CD1c-positive myeloid dendritic cell (primary cell): ENCODE results near the gene CACNA1I.

Source experiments
- DNase-seq: peaks from one replicate; pipeline ENCODE4 v3.0.0-alpha.2; 2016; ENCODE audit errors: extremely low spot score

Gene CACNA1I

GRCh38 chr22:39623603-39624500 lies 53.3 kb downstream of the CACNA1I start:
- DNase-seq, result no peak

DNA sequence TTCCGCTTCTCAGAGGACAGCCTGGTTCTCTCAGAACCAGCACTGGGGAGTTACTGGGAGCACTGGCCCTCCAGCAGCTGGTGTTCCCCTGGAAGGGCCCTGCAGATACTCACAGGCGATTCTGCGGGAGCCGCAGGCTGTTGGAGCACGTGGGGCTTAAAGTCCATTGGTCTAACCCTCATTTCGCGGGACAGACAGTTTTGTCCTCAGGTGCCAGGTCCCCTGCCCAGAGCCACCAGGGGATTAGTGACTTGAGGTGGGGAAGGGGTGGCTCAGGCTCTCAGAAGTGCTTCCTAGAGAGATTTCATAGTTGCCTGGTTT lies 53.9 kb downstream of the CACNA1I start:
- no peak for DNase-seq

DNA sequence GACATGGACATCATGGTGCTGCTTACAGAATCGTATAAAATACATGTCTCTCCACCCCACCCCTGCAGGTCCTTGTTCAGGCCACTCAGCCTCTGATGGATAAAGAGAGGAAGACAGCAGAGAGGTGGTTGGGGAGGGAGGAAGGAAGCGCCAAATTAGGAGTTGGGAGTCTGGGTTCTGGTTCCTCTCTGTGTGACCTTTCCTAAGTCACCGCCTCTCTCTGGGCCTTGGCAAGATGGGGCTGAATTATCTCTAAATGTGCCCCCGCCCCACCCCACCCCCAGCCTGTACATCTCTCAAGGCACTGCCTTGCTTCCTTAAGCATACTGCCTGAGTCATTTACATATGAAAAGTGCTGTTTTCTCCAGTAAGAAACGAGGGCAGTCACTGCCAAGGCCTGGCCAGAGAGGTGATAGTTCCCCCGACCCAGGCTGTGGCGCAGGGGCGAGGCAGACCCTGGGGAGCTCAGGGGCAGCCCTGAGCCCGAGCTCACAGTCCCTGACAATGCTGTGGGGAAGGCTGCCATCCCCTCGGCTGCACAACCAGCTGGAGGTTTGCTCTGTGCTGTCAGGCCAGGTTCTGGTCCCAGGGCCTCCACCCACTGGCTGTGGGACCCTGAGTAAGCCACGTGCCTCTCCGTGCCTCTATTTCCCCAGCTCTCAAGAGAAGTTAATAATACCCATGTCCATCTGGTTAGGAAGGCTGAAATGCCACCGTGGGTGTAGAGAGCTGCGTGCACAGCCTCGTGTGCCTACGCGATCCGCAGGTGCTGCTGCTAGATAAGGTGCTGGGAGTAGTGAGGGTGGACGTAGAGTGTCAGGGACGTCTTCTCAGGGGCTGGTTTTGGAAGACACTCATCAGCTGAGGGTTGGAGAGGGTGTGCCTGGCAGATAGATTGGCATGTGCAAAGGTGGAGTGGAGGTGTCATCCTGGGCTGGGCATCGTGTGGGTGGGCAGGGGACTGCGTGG lies 55.3 kb downstream of the CACNA1I start:
- DNase-seq, result no peak

DNA sequence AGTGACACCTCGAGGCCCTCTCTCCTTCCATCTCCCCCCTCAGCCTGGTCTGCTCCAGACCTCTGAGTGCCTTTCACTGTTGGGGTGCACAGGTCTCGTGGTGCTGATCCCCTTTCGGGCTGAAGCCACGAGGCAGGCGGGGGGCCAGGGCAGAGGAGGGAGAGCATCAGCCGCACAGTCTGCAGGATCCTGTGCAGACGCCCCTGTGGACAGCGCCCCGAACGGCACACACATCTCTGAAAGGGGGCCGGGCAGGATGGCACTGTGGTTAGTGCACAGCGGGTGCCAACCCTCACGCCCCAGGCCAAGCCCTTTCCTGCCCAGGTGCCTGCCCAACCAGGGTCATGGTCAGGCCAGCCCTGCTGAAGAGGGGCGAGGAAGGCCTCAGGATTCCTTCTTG lies 56.7 kb downstream of the CACNA1I start:
- no peak for DNase-seq

GRCh38 chr22:39627865-39628562 lies 57.5 kb downstream of the CACNA1I start:
- no peak for DNase-seq

DNA sequence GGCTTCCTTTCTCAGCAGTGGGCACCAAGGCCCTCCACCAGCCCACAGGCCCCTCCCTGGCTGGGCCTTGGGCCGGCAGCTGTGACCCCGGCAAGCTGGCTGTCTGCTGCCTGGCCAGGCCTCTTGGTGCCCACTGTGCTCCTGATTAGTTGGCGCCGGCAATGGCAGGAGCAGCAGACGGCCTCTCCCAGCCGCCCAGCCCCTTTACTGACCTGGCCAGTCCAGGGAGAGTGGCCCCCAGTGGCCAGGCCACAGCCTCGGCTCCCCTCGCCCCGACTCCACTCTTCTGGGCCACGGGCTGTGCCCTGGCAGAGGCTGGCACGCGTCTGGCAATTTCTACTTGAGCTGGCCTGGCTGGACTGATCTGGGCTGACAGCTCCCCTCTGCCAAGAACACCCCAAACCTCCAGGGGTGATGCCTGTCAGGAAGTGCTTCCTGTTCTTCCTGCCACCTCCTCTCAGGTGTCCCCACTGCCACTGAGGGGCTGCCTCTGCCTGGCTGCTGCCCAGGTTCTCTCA lies 58.1 kb downstream of the CACNA1I start:
- DNase-seq, result no peak

DNA sequence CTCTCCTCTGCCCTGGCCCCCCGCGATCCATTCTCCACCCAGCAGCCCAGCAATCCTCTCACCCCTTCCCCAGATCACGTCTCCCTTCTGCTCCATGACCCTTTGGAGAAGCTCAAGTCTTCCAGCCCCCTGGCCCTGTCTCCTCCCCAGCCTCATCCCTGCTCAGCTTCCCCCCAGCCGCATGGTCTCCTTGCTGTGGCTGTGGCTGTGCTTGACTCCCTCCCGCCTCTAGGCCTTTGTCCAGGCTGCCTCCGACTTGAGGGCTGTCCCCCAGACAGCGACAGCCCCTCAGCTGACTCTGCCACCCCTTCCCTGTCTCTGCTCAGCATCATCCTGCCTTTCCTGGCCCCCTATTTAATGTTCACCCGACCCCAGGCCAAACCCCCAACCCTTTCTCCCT lies 59.3 kb downstream of the CACNA1I start:
- DNase-seq, result no peak

- DNase-seq, result no peak
These were observed 60.2 kb downstream of the CACNA1I start for GRCh38 chr22:39630721-39631120.

DNA sequence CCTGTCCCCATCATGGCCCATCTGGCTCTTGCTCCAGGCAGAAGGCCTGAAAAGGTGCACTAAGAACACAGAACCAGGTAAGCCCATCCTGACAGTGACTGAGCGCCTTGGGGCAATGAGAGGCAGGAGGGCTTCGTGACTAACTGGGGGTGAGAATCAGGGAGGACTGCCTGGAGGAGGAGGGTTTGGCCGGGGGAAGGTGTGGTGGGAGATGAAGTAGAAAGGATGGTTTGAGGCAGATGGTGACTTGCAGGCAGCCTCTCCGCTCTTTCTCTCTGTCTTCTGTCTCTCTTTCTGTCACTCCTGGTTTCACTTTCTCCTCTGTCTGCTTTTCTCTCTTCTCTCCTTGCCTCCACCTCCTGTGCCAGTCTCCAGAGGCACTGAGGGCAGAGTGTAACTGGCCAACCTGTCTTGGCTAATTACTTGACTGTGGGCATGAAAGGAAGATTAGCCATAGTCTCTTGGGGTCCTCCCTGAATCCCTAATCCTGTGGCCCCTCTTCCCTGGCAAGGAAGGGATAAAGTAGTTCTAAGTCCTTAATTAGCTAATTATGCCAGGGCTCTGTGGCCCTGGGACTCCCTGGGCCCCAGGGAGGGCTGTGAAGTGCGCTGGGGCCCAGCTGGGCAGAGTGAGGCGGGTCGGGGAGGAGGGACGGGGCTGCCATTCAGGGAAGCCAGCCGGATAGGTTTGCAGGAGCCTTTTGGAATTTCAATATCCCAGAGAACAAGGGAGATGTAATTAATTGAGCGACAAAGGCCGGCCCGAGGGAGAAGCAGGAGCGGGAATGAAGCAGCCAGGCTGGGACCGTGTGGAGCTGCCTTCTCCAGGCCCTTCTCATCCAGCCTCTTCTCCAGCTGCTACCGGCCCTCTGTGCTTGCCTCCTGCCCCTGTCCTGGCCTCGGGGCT lies 61.1 kb downstream of the CACNA1I start:
- no peak for DNase-seq

DNA sequence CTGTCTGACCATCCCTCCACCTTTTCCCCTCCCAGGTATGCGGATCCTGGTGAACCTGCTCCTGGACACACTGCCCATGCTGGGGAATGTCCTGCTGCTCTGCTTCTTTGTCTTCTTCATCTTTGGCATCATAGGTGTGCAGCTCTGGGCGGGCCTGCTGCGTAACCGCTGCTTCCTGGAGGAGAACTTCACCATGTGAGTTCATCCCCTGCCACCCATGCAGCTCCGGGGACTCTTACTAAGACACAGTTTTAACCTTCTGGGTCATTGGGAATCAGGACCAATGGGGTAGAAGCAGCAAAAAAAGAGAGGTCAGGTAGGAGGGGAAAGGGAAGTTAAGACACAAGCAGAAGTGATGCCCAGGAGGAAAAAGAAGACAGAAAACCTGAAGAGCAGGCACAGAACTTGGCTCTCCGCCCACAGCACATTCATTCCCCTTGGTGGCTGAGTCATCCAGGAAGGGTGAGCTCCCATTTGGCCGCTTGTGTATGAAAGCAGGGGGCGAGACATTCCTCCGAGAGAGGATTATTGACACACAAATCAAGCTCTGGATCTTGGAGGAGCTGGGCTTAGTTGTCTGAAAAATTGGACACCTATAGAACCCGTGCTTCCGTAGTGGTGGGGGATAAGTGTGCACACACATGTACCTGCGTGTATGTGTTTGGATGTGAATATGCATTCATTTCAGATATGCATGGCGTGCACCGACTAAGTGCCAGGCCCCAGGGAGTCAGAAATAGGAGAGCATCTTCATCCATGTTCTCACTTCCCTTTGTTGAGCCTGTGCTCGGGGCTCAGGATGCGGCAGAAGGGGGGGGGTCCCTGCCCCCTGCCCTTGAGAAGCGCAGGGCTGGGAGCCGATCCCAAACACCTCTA lies 64.2 kb downstream of the CACNA1I start:
- no peak for DNase-seq

DNA sequence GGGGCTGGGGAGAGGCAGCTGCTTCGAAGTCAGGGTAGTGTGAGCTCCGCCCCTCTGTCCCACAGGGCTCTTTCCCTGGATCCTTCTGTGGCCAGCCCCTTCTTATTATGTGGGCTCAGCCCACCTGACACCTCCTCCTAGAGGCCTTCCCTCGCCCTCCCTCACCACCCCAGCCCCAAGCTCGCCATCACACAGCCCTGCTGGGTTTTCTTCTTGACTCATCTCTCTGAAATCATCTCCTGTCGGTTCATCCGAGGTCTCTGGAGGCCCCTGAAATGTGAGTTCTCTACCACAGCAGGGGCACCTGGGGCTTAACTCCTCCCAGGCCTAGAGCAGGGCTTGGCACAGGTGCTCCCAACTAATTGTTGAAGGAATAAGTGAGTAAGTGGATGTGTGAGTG lies 65.2 kb downstream of the CACNA1I start:
- DNase-seq, result no peak

DNA sequence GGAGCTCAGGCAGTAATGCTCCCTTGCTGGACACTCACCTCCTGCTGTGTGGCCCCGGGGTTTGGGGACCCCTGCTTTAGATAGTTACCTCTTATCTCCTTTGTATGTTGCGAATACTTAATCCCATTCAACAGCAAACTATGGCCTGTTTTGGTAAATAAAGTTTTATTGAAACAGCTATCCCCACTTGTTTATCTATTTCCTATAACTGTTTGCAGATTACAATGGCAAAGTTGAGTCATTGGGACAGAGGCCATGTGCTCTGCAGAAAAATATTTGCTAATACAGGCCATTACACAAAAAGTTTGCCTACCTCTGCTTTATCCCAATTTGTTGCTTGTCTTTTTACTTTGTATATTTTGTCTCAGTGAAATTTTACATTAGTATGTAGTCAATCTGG lies 68.4 kb downstream of the CACNA1I start:
- no peak for DNase-seq

DNA sequence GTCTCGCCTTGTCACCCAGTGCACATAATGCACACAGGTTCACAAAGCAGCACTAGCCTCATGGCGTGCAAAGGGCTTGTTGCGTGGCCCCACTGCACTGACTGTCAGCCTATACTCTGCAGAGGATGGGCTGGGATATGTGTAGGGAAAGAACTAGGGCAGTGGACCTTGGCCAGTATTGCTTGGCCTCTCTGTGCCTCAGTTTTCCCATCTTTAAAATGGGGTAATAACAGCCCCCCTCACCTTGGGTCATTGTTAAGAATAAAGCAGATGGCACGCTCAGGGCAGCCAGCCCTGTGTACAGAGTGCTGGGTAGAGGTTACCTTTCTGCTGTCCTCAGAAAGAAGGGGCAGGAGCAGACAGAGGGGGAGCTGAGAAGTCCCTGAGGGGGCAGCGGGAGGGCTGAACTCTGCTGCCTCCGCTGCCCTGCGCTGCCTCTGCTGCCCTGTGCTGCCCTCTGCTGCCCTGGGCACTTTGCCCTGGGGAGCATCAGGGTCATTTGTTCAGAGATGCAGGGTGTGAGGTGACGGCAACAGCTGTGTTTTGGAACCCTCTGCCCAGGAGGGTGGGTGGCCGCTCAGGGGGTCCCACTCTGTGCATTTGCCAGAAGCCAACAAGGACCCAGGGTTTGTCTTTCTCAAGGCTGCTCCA lies 71.2 kb downstream of the CACNA1I start:
- no peak for DNase-seq

DNA sequence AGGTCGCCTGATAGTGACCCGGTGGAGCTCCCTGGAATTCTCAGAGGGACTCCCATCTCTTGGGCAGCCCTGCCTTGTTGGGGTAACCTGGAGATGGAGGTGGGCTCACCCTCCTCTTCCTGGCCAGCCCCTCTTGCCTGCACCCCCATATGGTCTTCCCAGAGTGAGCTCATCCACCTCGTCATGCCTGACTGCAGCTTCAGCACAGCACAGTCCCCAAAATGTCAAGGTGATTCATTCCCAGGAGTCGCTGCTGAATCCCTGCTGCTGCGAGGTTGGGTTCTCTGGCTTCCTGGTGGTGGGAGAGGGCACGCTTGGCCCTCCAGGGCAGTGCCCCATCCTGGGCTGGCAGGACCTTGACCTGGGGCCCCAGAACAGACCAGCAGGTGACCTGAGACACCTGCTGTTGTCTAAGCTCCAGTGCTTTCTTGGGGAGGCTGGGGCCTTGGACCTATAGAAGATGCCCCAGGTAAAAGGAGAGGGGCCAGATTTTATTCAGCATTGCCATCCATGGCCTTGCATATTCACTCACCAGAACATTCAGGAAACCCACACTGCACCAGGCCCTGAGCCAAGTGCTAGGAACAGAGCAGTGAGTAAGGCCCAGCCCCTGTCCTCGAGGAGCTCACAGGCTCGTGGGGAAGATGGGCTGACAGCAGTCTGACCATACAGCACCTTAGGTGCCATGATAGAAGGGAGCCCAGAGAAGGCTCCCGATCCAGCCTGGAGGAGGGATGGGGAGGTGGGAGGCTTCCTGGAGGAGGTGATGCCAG lies 72.9 kb downstream of the CACNA1I start:
- DNase-seq, result no peak

GRCh38 chr22:39645532-39645931 lies 75.0 kb downstream of the CACNA1I start:
- no peak for DNase-seq

DNA sequence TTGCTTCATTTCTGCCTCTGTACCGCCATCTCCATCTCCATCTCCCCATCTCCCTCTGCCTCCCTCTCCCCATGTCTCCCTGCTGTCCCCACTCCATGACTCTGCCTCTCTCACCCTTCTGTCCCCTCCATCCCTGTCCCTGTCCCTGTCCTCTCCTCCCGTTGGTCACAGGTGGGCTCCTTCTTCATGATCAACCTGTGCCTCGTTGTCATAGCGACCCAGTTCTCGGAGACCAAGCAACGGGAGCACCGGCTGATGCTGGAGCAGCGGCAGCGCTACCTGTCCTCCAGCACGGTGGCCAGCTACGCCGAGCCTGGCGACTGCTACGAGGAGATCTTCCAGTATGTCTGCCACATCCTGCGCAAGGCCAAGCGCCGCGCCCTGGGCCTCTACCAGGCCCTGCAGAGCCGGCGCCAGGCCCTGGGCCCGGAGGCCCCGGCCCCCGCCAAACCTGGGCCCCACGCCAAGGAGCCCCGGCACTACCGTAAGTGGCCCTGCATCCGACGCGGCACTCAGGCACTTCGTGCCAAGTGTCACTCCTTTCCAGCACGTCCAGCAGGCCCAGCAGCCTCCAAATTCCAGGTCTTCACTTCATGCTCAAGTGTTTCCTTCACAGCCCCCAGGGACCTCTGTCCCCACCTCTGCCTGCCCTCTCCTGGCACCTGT lies 76.0 kb downstream of the CACNA1I start:
- DNase-seq, result no peak

DNA sequence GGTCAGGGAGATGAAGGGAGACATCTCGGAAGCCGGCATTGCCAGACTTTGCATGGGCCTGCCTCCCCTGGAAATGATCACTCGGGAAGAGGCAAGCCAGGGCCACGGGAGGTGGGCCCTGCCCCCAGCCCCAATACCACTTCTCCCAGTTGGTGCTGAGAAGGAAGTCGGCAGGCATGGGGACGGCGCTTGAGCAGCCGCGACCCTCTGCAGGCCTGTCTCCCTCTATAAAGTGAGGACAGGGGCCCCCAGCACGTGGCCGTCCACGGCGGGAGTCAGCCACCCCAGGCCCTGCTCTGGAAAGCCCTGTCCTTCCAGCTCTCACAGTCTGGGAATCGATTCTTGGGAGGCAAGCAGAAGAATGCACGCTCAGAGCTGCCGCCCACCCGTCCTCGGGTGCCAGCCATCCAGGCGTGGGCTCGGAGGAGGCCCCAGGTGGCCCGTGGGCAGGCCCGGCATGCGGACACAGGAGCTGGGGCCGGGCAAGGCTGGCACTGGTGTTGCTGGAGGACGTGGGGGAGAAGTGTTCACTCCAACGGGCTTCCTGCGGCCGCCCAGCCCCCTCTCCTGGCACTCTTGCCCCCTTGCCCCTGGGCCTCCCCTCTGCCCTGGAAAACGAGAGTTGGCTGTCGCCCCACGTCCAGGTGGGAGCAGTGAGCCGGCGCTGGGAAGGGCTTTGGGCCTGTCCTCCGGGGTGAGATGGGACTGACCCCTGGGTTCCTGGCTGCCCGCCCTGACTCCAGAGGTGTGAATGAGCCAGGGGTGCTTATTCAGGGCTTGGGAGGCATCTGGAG lies 77.5 kb downstream of the CACNA1I start:
- DNase-seq, result no peak
